BJ (cell line): ENCODE measurements around the gene SLC30A3. TPM values are rescaled to one million over a fixed set of nuclear protein-coding genes. Genes with fewer than 3 reads are reported as not detected.

Experiments
- CTCF ChIA-PET: fragments of 350-600 bp; formaldehyde crosslinking; extraction: SDS; loops from one replicate; lab custom pipeline; 2021; ENCODE audit warnings: antibody characterized with exemption, inconsistent platforms; lab: Yijun Ruan, JAX
- POLR2A ChIA-PET: fragments of 300-600 bp; sonication (Branson Sonifier 250); formaldehyde crosslinking; extraction: SDS; loops from one replicate; lab custom pipeline; 2021; ENCODE audit warnings: antibody characterized with exemption; lab: Charles Lee
- DNase-seq: peaks from one replicate; pipeline ENCODE4 v3.0.0-alpha.2; 2011; ENCODE audit warnings: low read depth
- H3K27me3 ChIP-seq: 2 replicates; pipeline ENCODE4 v1.6.0; 2011; ENCODE audit warnings: low read length; ENCODE audit not compliant: control insufficient read depth, insufficient read depth
- H3K36me3 ChIP-seq: 2 replicates; pipeline ENCODE4 v1.5.1; 2011; ENCODE audit warnings: low read length; ENCODE audit not compliant: control insufficient read depth, insufficient read depth
- H3K4me3 ChIP-seq: 2 replicates; pipeline ENCODE4 v1.5.1; 2011; ENCODE audit warnings: low read depth, mild to moderate bottlenecking, control low read depth, low read length
- polyA plus RNA-seq: library from polyadenylated mRNA; depleted of rRNA; stranded (reverse); fragments of >200 nt; gene quantifications from 2 replicates; pipeline ENCODE4 v1.2.3, GENCODE V29; 2011
- TF ChIP-seq, protein P1 (sequence below): IDR thresholded peaks from 2 replicates; pipeline ENCODE4 v1.5.1; 2011; ENCODE audit warnings: low read depth, mild to moderate bottlenecking, control low read depth, inconsistent platforms, low read length, moderate library complexity; ENCODE audit not compliant: insufficient read depth

Gene SLC30A3
- polyA plus RNA-seq, 1 experiment = 0.10 TPM

DNA sequence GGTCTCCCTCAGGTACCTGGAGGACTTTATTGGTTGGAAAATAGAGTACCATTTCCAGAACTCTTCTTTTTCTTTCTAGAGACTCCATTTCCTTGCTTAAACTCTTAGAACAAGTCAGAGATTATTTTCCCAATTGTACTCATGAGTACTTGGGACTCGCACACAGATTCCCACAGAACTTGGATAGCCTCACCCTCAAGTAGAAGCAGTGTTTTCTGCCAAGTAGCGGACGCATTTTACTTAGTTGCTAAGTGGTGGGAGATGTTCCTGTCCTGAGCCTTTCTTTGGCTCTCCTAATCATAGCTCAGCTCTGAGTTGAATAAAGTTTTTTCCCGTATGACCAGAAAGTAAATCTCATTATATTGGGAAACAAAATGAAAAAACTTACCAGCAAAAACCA, 17.2 kb downstream of the SLC30A3 start:
- CTCF ChIA-PET = interaction anchor here (1.0 to 2.0 kb wide), 2 partner anchors 19 to 34 kb away, joined by 3 to 5 read pairs; no protein-coding TSS in a partner anchor
- no peak overlapping the region for H3K4me3 ChIP-seq
- peaks cover 2% of the 10 kb centered on the region; the same call in 1 of the 2 replicates for H3K27me3 ChIP-seq
- DNase-seq = no peak
- POLR2A ChIA-PET = no interaction called here
- TF ChIP-seq, protein P1, sequence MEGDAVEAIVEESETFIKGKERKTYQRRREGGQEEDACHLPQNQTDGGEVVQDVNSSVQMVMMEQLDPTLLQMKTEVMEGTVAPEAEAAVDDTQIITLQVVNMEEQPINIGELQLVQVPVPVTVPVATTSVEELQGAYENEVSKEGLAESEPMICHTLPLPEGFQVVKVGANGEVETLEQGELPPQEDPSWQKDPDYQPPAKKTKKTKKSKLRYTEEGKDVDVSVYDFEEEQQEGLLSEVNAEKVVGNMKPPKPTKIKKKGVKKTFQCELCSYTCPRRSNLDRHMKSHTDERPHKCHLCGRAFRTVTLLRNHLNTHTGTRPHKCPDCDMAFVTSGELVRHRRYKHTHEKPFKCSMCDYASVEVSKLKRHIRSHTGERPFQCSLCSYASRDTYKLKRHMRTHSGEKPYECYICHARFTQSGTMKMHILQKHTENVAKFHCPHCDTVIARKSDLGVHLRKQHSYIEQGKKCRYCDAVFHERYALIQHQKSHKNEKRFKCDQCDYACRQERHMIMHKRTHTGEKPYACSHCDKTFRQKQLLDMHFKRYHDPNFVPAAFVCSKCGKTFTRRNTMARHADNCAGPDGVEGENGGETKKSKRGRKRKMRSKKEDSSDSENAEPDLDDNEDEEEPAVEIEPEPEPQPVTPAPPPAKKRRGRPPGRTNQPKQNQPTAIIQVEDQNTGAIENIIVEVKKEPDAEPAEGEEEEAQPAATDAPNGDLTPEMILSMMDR = no peak
- peaks cover 18% of the 10 kb centered on the region for H3K36me3 ChIP-seq

DNA sequence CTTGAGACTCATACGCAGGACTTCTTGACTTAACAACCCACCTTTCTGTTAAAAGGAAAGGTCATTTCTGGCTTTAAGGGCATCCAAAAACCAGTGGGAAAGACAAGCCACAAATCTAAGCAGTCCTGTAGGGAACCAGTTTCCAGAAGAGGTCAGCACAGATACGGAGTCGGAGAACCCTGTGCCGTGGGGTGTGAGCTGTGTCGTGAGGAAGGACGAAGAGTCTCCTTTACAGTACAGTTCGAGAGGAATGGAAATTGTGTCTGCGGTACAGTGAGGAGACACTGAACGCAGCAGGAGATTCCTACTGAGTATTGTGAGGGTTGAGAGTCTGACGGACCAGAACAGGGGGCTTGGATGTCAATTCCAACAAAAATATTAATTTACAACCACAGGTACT, 17.7 kb downstream of the SLC30A3 start:
- Histone ChIP-seq H3K27me3 (no peaks in the 10 kb centered on the region), H3K36me3 (peaks cover 22% of the 10 kb centered on the region), H3K4me3 (no peak overlapping the region)
- TF ChIP-seq, protein P1 = no peak
- CTCF ChIA-PET = interaction anchor here (0.7 to 2.0 kb wide), 3 partner anchors 17 to 35 kb away, joined by 3 to 5 read pairs (median 3); no protein-coding TSS in a partner anchor
- DNase-seq = no peak
- POLR2A ChIA-PET = no interaction called here

DNA sequence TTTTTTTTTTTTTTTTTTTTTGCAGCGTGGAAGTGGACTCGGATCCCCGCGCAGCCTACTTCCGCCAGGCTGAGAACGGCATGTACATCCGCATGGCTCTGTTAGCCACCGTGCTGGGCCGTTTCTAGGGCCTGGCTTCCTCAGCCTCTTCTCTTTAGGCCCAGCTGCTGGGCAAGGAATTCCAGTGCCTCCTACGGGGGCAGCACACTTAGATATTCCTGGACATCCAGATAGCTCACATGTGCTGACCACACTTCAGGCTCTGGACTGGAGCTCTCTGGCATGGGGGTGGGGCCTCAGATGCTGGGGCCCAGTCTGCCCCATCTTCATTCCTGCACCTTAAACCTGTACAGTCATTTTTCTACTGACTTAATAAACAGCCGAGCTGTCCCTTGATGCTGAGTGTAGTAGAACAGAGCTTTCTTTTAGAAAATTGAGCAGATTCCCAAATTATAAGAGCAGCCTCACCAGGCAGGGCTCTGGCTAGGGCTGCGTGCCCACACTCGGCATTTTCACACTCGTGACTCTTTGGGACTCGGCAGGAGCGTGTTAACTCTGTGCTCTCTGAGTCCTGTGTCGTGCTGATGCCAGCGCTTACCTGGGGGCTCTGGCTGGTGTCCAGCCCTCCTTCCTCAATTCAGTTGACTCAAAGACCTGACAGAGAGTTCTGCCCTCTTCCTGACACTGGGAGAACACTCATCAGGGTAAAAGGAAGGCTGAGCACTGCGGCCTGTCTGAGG, 19.3 kb downstream of the SLC30A3 start:
- H3K27me3 ChIP-seq = no peaks in the 10 kb centered on the region
- ChIA-PET POLR2A (no interaction called here), CTCF (interaction anchor here (0.8 to 1.7 kb wide), 4 partner anchors 9 to 146 kb away, joined by 3 to 5 read pairs (median 5); no protein-coding TSS in a partner anchor)
- peaks cover 28% of the 10 kb centered on the region for H3K36me3 ChIP-seq
- H3K4me3 ChIP-seq = no peak overlapping the region
- no peak for DNase-seq
- TF ChIP-seq, protein P1 = no peak

DNA sequence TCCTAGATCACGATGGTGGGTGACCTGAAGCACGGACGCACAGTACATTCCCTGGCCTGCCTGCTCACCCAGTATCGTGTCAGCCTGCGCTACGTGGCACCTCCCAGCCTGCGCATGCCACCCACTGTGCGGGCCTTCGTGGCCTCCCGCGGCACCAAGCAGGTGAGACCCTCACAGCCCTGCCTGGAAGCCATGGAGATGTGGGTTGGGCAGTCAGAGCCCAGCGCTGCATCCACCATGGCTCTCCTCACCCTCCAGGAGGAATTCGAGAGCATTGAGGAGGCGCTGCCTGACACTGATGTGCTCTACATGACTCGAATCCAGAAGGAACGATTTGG, 20.3 kb downstream of the SLC30A3 start:
- TF ChIP-seq, protein P1 = no peak
- DNase-seq = no peak
- CTCF ChIA-PET = interaction anchor here (1.3 to 1.7 kb wide), 3 partner anchors 10 to 145 kb away, joined by 3 to 5 read pairs (median 5); no protein-coding TSS in a partner anchor
- POLR2A ChIA-PET = no interaction called here
- Histone ChIP-seq H3K36me3 (peaks cover 37% of the 10 kb centered on the region), H3K27me3 (no peaks in the 10 kb centered on the region), H3K4me3 (no peak overlapping the region)

DNA sequence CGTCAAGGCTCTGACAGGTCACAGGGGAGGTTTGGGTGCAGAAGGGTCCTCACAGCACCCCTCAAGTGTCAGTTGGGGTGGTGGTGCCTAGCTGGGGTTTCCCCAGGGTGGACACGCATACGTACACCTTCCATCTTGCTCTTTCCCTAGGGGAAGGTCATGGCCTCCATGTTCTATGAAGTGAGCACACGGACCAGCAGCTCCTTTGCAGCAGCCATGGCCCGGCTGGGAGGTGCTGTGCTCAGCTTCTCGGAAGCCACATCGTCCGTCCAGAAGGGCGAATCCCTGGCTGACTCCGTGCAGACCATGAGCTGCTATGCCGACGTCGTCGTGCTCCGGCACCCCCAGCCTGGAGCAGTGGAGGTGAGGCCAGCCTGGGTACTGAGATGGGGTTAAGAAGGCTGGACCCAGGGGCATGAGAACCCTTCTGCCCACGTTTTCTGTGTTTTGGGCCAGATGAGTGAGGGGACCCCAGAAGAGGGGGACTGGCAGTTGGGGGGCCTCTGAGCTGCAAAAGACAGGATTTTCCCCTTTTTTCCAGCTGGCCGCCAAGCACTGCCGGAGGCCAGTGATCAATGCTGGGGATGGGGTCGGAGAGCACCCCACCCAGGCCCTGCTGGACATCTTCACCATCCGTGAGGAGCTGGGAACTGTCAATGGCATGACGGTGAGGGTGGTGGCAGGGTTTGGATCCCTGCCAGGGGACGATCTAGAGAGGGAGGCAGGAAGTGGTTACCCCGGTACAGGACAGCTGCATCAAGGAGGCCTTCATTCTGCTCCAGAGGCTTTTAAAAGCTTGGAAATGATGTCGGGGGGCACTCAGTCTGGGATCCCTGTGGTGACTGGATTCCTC, 20.9 kb downstream of the SLC30A3 start:
- no peak overlapping the region for H3K4me3 ChIP-seq
- no peak for DNase-seq
- no peaks in the 10 kb centered on the region for H3K27me3 ChIP-seq
- TF ChIP-seq, protein P1 = no peak
- ChIA-PET CTCF (interaction anchor here (0.8 to 1.7 kb wide), 4 partner anchors 14 to 144 kb away, joined by 3 to 5 read pairs (median 3); no protein-coding TSS in a partner anchor), POLR2A (no interaction called here)
- H3K36me3 ChIP-seq = peaks cover 42% of the 10 kb centered on the region
